Spinal cord (tissue), 10 donors: ENCODE measurements around the gene PCDHGA6. TPM values are rescaled to one million over a fixed set of nuclear protein-coding genes. Genes with fewer than 3 reads are reported as not detected.

Experiments
- DNase-seq, 6 donors: peaks; one replicate each; pipeline versions ENCODE4 v3.0.0 to v3.0.0-alpha.2; 2013 to 2015; ENCODE audit warnings: low spot score in 6 of 6, low read depth in 4 of 6
- H3K27ac ChIP-seq: one replicate; pipeline ENCODE4 v1.5.1; 2013; ENCODE audit warnings: low read depth, low read length, control low read depth
- H3K27me3 ChIP-seq: one replicate; pipeline ENCODE4 v1.6.1; 2013; ENCODE audit warnings: low read length; ENCODE audit not compliant: control insufficient read depth, insufficient read depth
- H3K36me3 ChIP-seq: one replicate; pipeline ENCODE4 v1.6.1; 2013; ENCODE audit warnings: low read length; ENCODE audit not compliant: control insufficient read depth, insufficient read depth
- H3K4me1 ChIP-seq: one replicate; pipeline ENCODE4 v1.6.1; 2013; ENCODE audit warnings: low read length; ENCODE audit not compliant: control insufficient read depth, insufficient read depth
- H3K4me3 ChIP-seq: one replicate; pipeline ENCODE4 v1.5.1; 2013; ENCODE audit warnings: low read depth, low read length, control low read depth
- H3K9me3 ChIP-seq: one replicate; pipeline ENCODE4 v1.6.1; 2013; ENCODE audit warnings: low read length; ENCODE audit not compliant: control insufficient read depth, insufficient read depth
- WGBS: methylation state at CpG from one replicate; pipeline ENCODE4 v1.1.5; 2013; ENCODE audit warnings: missing lambda C conversion rate; ENCODE audit not compliant: insufficient coverage; 5-methylcytosine and 5-hydroxymethylcytosine counted together
- polyA plus RNA-seq, 2 donors: library from polyadenylated mRNA; unstranded; fragments of 120-200 nt; gene quantifications; one replicate each; pipeline ENCODE4 v1.2.1, GENCODE V29; 2013; ENCODE audit not compliant: insufficient read length in 2 of 2
- total RNA-seq, 2 donors: library from RNA; depleted of rRNA in 1 of 2; stranded (reverse); fragments of 120-200 nt in 1 of 2; fragments of >200 nt in 1 of 2; gene quantifications; one replicate each; pipeline versions ENCODE4 v1.2.3 to v1.2.4, GENCODE V29; 2013 to 2014
- donor health status: healthy.

Gene PCDHGA6
- total and polyA plus RNA-seq, 4 donors, result 8.5 to 19.2 (median 15.4) TPM

GRCh38 chr5:141356950-141357349, 16.7 kb upstream of the PCDHGA6 start:
- 39% methylated on average over 19 of the region's 19 CpGs for WGBS
- Histone ChIP-seq H3K4me3 (no peak overlapping the region), H3K9me3 (peaks cover 44% of the 10 kb centered on the region)

GRCh38 chr5:141359790-141360426, 13.8 kb upstream of the PCDHGA6 start, which contains the start of gene PCDHGB2:
Gene PCDHGB2, plus strand, starts transcription at chr5:141359994. Its CDS starts 142 bp downstream, at chr5:141360136.
- no peak within 1 kb of the TSS for H3K27ac ChIP-seq
- peaks cover 52% of the 10 kb centered on the region for H3K9me3 ChIP-seq
- 23% methylated on average over 24 of the region's 24 CpGs for WGBS
- H3K27me3 ChIP-seq, result no peaks in the 10 kb centered on the region
- peaks cover 5% of the 10 kb centered on the region for H3K4me1 ChIP-seq
- no peak within 1 kb of the TSS for H3K4me3 ChIP-seq
- peak in 2 of 6 donors; percentile 21 to 30 for DNase-seq
- H3K36me3 ChIP-seq, result peaks cover 12% of the 10 kb centered on the region

More at GRCh38 chr5:141356950-141357349, 16.7 kb upstream of the PCDHGA6 start:
- Histone ChIP-seq H3K27me3 (no peaks in the 10 kb centered on the region), H3K27ac (no peak overlapping the region), H3K36me3 (peaks cover 9% of the 10 kb centered on the region), H3K4me1 (no peaks in the 10 kb centered on the region)
- DNase-seq, result no peak

GRCh38 chr5:141360685-141361084, 13.0 kb upstream of the PCDHGA6 start:
- Histone ChIP-seq H3K27me3 (no peaks in the 10 kb centered on the region), H3K27ac (no peak overlapping the region), H3K36me3 (peaks cover 9% of the 10 kb centered on the region), H3K9me3 (peaks cover 55% of the 10 kb centered on the region), H3K4me1 (peaks cover 5% of the 10 kb centered on the region), H3K4me3 (no peak overlapping the region)
- WGBS, result 29% methylated on average over 14 of the region's 15 CpGs
- no peak for DNase-seq

GRCh38 chr5:141362719-141363118, 11.0 kb upstream of the PCDHGA6 start:
- Histone ChIP-seq H3K27ac (no peak overlapping the region), H3K27me3 (no peaks in the 10 kb centered on the region), H3K4me1 (peaks cover 5% of the 10 kb centered on the region), H3K4me3 (no peak overlapping the region), H3K9me3 (peaks cover 50% of the 10 kb centered on the region), H3K36me3 (peaks cover 3% of the 10 kb centered on the region)
- no peak for DNase-seq

GRCh38 chr5:141363952-141364660, 9.6 kb upstream of the PCDHGA6 start, which contains the start of gene PCDHGA5:
Gene PCDHGA5, plus strand, starts transcription at chr5:141364162. Its CDS starts 169 bp downstream, at chr5:141364331.
- Histone ChIP-seq H3K4me1 (peaks cover 5% of the 10 kb centered on the region), H3K27me3 (no peaks in the 10 kb centered on the region), H3K9me3 (peaks cover 45% of the 10 kb centered on the region), H3K27ac (no peak within 1 kb of the TSS), H3K4me3 (no peak within 1 kb of the TSS), H3K36me3 (peaks cover 3% of the 10 kb centered on the region)
- WGBS, result 10% methylated on average over 28 of the region's 34 CpGs
- peak in 2 of 6 donors; percentile 29 to 37 for DNase-seq

GRCh38 chr5:141366016-141366896, 7.4 kb upstream of the PCDHGA6 start:
- no peak overlapping the region for H3K27ac ChIP-seq
- peaks cover 3% of the 10 kb centered on the region for H3K36me3 ChIP-seq
- no peak overlapping the region for H3K4me3 ChIP-seq
- DNase-seq, result no peak
- peaks cover 37% of the 10 kb centered on the region for H3K9me3 ChIP-seq
- H3K4me1 ChIP-seq, result peaks cover 5% of the 10 kb centered on the region
- 26% methylated on average over 35 of the region's 46 CpGs for WGBS
- H3K27me3 ChIP-seq, result no peaks in the 10 kb centered on the region

GRCh38 chr5:141369994-141370848, 3.5 kb upstream of the PCDHGA6 start, which contains the start of gene PCDHGB3:
Gene PCDHGB3, plus strand, starts transcription at chr5:141370242. Its CDS starts 153 bp downstream, at chr5:141370395.
- Histone ChIP-seq H3K36me3 (peaks cover 10% of the 10 kb centered on the region), H3K4me3 (no peak within 1 kb of the TSS), H3K9me3 (peaks cover 48% of the 10 kb centered on the region), H3K4me1 (peaks cover 12% of the 10 kb centered on the region), H3K27ac (no peak within 1 kb of the TSS), H3K27me3 (no peaks in the 10 kb centered on the region)
- 18% methylated on average over 30 of the region's 32 CpGs for WGBS
- peak in 2 of 6 donors; percentile 22 to 29 for DNase-seq

GRCh38 chr5:141371572-141372475, 1.9 kb upstream of the PCDHGA6 start:
- 22% methylated on average over 69 of the region's 69 CpGs for WGBS
- H3K36me3 ChIP-seq, result peaks cover 19% of the 10 kb centered on the region
- H3K9me3 ChIP-seq, result peaks cover 51% of the 10 kb centered on the region
- peaks cover 12% of the 10 kb centered on the region for H3K4me1 ChIP-seq
- DNase-seq, result no peak
- no peak overlapping the region for H3K4me3 ChIP-seq
- H3K27me3 ChIP-seq, result no peaks in the 10 kb centered on the region
- H3K27ac ChIP-seq, result no peak overlapping the region
